ENCODE results near the gene JAM2. TPM values are rescaled to one million over a fixed set of nuclear protein-coding genes. Genes with fewer than 3 reads are reported as not detected.

The JAM2 gene
- total and polyA plus RNA-seq, 12 donors = 15.3 to 54.4 (median 34.5) TPM

DNA sequence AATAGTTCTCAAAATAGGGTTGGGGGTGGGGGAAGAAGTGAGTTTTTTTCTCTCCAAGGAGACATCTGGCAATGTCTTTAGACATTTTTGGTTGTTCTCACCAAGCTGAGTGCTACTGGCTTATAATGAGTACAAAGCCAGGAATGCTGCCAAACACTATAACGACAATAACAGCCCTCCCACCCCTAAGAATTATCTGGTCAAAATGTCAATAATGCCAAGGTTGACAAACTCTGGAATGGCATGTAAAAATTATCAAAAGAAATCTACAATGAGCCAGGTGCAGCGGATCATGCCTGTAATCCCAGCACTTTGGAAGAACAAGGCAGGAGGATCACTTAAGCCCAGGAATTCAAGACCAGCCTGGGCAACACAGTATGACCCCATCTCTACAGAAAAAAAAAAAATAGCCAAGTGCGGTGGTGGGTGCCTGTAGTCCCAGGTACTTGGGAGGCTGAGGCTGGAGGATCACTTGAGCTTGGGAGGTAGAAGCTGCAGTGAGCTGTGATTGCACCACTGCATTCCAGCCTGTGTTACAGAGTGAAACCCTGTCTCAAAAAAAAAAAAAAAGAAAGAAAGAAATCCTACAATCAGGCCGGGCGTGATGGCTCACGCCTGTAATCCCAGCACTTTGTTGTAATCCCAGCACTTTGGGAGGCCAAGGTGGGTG, 93.2 kb downstream of the JAM2 start:
- Histone ChIP-seq H3K27me3 (no peaks in the 10 kb centered on the region), H3K36me3 (peaks cover 0 to 45% (median 25%) of the 10 kb centered on the region in 9 donors), H3K4me1 (peaks cover 11 to 77% (median 56%) of the 10 kb centered on the region in 9 donors), H3K4me3 (peak overlapping the region in 8 of 10 donors; percentile 74 to 97 (median 90)), H3K27ac (peak overlapping the region in 9 of 10 donors; percentile 97 to 100 (median 99)), H3K9me3 (no peaks in the 10 kb centered on the region)
- WGBS, 2 donors = 45 to 48% methylated on average over 6 of the region's 6 CpGs
- DNase-seq (peak in 1 of 2 donors; percentile 40), ATAC-seq (no peak)
- intact Hi-C loops (cut with DNase I) = loop anchor here in 1 of 10 donors (10.0 kb wide), 1 partner anchor 127 kb away; the partner anchor contains the start of gene MRPL39
- TF ChIP-seq CTCF (IDR thresholded peaks at IDR 0.05) = no peak

GRCh38 chr21:25733859-25734653, 95.0 kb downstream of the JAM2 start:
- DNase-seq (peak in 1 of 2 donors; percentile 39), ATAC-seq (peak in 7 of 8 donors; percentile 2 to 53 (median 29))
- Histone ChIP-seq H3K27me3 (no peaks in the 10 kb centered on the region), H3K27ac (peak overlapping the region; percentile 97 to 100 (median 99)), H3K4me1 (peaks cover 8 to 77% (median 57%) of the 10 kb centered on the region in 9 donors), H3K36me3 (peaks cover 0 to 27% (median 9%) of the 10 kb centered on the region in 9 donors), H3K4me3 (peak overlapping the region; percentile 74 to 98 (median 92)), H3K9me3 (no peaks in the 10 kb centered on the region)
- WGBS, 2 donors = 2% methylated on average over 30 of the region's 30 CpGs
- TF ChIP-seq CTCF (IDR thresholded peaks at IDR 0.05) = no peak
- intact Hi-C loops (cut with DNase I) = loop anchor here in 1 of 10 donors (10.0 kb wide), 1 partner anchor 129 kb away; the partner anchor contains the start of gene MRPL39

GRCh38 chr21:25734654-25734903, 95.5 kb downstream of the JAM2 start:
- no peak for DNase-seq
- Histone ChIP-seq H3K36me3 (peaks cover 0 to 22% (median 4%) of the 10 kb centered on the region in 9 donors), H3K9me3 (no peaks in the 10 kb centered on the region), H3K4me3 (peak overlapping the region; percentile 74 to 98 (median 92)), H3K27ac (peak overlapping the region; percentile 97 to 100 (median 99)), H3K4me1 (peaks cover 8 to 74% (median 54%) of the 10 kb centered on the region in 9 donors), H3K27me3 (no peaks in the 10 kb centered on the region)
- intact Hi-C loops (cut with DNase I) = loop anchor here in 1 of 10 donors (10.0 kb wide), 1 partner anchor 130 kb away; the partner anchor contains the start of gene MRPL39
- no peak for TF ChIP-seq CTCF (IDR thresholded peaks at IDR 0.05)
- no peak for ATAC-seq
- WGBS, 2 donors = 1 to 3% methylated on average over 10 of the region's 10 CpGs

- Histone ChIP-seq H3K27ac (peak within 1 kb of the TSS; percentile 97 to 100 (median 99)), H3K27me3 (no peaks in the 10 kb centered on the region), H3K4me1 (peaks cover 8 to 69% (median 49%) of the 10 kb centered on the region in 9 donors), H3K36me3 (peaks cover 0 to 17% (median 0%) of the 10 kb centered on the region in 9 donors), H3K9me3 (no peaks in the 10 kb centered on the region), H3K4me3 (peak within 1 kb of the TSS; percentile 74 to 98 (median 92))
- peak; percentile 93 to 97 (median 96) for ATAC-seq
- TF ChIP-seq CTCF (IDR thresholded peaks at IDR 0.05) = peak in 5 of 9 donors; percentile 7 to 43 (median 18)
- DNase-seq = peak; percentile 97
- intact Hi-C loops (cut with DNase I) = loop anchor here in 1 of 10 donors (10.0 kb wide), 1 partner anchor 130 kb away; the partner anchor contains the start of gene MRPL39
- 0 to 1% methylated on average over 54 to 64 of the region's 64 CpGs for WGBS, 2 donors
Measured at GRCh38 chr21:25734904-25735645, 96.0 kb downstream of the JAM2 start, which contains the start of the genes ATP5PF and GABPA. ATP5PF (minus strand) TSS chr21:25734904; CDS start chr21:25729794, 5,110 bp downstream. GABPA (plus strand) TSS chr21:25734972; CDS start chr21:25741599, 6,627 bp downstream.
